Astrocyte (in vitro differentiated cells and primary cell): Measurements from ENCODE around the gene RND2. TPM values are rescaled to one million over a fixed set of nuclear protein-coding genes. Genes with fewer than 3 reads are reported as not detected.

Experiments
- DNase-seq: peaks from one replicate; pipeline ENCODE4 v3.0.0-alpha.2; 2010; ENCODE audit warnings: low read depth
- FAIRE-seq: peaks from 2 replicates; lab custom pipeline; 2011; peaks lifted over from hg19 to GRCh38; lab: Jason Lieb, UNC
- H2AFZ ChIP-seq: 2 replicates; pipeline ENCODE4 v1.6.0; 2012; ENCODE audit warnings: low read depth, low read length, inconsistent platforms
- H3K27ac ChIP-seq: 2 replicates; pipeline ENCODE4 v1.5.1; 2011; ENCODE audit warnings: low read depth, low read length, inconsistent platforms
- H3K27me3 ChIP-seq: 2 replicates; pipeline ENCODE4 v1.6.0; 2011; ENCODE audit warnings: low read length, inconsistent platforms; ENCODE audit not compliant: insufficient read depth
- H3K36me3 ChIP-seq: 2 replicates; pipeline ENCODE4 v1.5.1; 2011; ENCODE audit warnings: low read length, inconsistent platforms; ENCODE audit not compliant: insufficient read depth
- H3K4me1 ChIP-seq: 2 replicates; pipeline ENCODE4 v1.5.1; 2011; ENCODE audit warnings: low read length, inconsistent platforms; ENCODE audit not compliant: insufficient read depth
- H3K4me2 ChIP-seq: 2 replicates; pipeline ENCODE4 v1.6.0; 2012; ENCODE audit warnings: low read length, inconsistent platforms
- H3K4me3 ChIP-seq: 2 replicates; pipeline ENCODE4 v1.5.1; 2011; ENCODE audit warnings: low read depth, mild to moderate bottlenecking, low read length, inconsistent platforms; ENCODE audit not compliant: insufficient read depth
- H3K79me2 ChIP-seq: 2 replicates; pipeline ENCODE4 v1.6.0; 2012; ENCODE audit warnings: mild to moderate bottlenecking, low read length, inconsistent platforms; ENCODE audit not compliant: insufficient read depth
- H3K9ac ChIP-seq: 2 replicates; pipeline ENCODE4 v1.6.0; 2012; ENCODE audit warnings: mild to moderate bottlenecking, low read length, inconsistent platforms
- H3K9me3 ChIP-seq: 2 replicates; pipeline ENCODE4 v1.5.1; 2012; ENCODE audit warnings: low read depth, mild to moderate bottlenecking, low read length, inconsistent platforms; ENCODE audit not compliant: insufficient read depth
- H4K20me1 ChIP-seq: 2 replicates; pipeline ENCODE4 v1.6.0; 2012; ENCODE audit warnings: low read length, inconsistent platforms; ENCODE audit not compliant: insufficient read depth
- H3K27ac Mint-ChIP-seq: one replicate; pipeline ENCODE4 v1.8.0; 2021; ENCODE audit warnings: mild to moderate bottlenecking, mixed read lengths; ENCODE audit not compliant: unreplicated experiment
- H3K27me3 Mint-ChIP-seq: one replicate; pipeline ENCODE4 v1.8.0; 2021; ENCODE audit warnings: low read depth, mixed read lengths; ENCODE audit not compliant: unreplicated experiment
- H3K36me3 Mint-ChIP-seq: one replicate; pipeline ENCODE4 v1.8.0; 2021; ENCODE audit warnings: low read depth, mixed read lengths; ENCODE audit not compliant: unreplicated experiment
- H3K4me1 Mint-ChIP-seq: one replicate; pipeline ENCODE4 v1.8.0; 2021; ENCODE audit warnings: low read depth, mixed read lengths; ENCODE audit not compliant: unreplicated experiment
- H3K4me3 Mint-ChIP-seq: one replicate; pipeline ENCODE4 v1.8.0; 2021; ENCODE audit warnings: mild to moderate bottlenecking, moderate library complexity, mixed read lengths; ENCODE audit not compliant: unreplicated experiment
- H3K9me3 Mint-ChIP-seq: one replicate; pipeline ENCODE4 v1.8.0; 2021; ENCODE audit warnings: mild to moderate bottlenecking, mixed read lengths; ENCODE audit not compliant: unreplicated experiment
- CTCF ChIP-seq: IDR thresholded peaks from 2 replicates; pipeline ENCODE4 v1.5.1; 2011; ENCODE audit warnings: low read depth, mild to moderate bottlenecking, inconsistent platforms, low read length, moderate library complexity; ENCODE audit not compliant: insufficient read depth
- EZH2 ChIP-seq: IDR thresholded peaks from 2 replicates; pipeline ENCODE4 v1.6.1; 2012; ENCODE audit warnings: mild to moderate bottlenecking, low read length, inconsistent platforms; ENCODE audit not compliant: insufficient read depth
- total RNA-seq: library from RNA; stranded (reverse); gene quantifications from 2 replicates; pipeline ENCODE4 v1.2.1, GENCODE V29; 2021

Gene RND2
- total RNA-seq, 1 donor from 2014 or later, result 2.3 TPM

- H3K9me3 ChIP-seq, result no peaks in the 10 kb centered on the region
- FAIRE-seq (no peak), DNase-seq (no peak)
- no peak overlapping the region for H3K4me2 ChIP-seq
- no peak overlapping the region for H3K27ac ChIP-seq
- no peaks in the 10 kb centered on the region for H3K9me3 Mint-ChIP-seq
- H3K27me3 ChIP-seq, result no peaks in the 10 kb centered on the region
- H3K27ac Mint-ChIP-seq, result no peak overlapping the region
- no peaks in the 10 kb centered on the region for H3K36me3 Mint-ChIP-seq
- no peaks in the 10 kb centered on the region for H3K79me2 ChIP-seq
- H3K36me3 ChIP-seq, result no peaks in the 10 kb centered on the region
- H4K20me1 ChIP-seq, result no peaks in the 10 kb centered on the region
- H3K4me1 Mint-ChIP-seq, result no peaks in the 10 kb centered on the region
- no peaks in the 10 kb centered on the region for H3K27me3 Mint-ChIP-seq
- no peak overlapping the region for H3K4me3 Mint-ChIP-seq
- H3K4me1 ChIP-seq, result no peaks in the 10 kb centered on the region
- TF ChIP-seq CTCF, result no peak
- TF ChIP-seq EZH2, result no peak
- no peak overlapping the region for H2AFZ ChIP-seq
- H3K9ac ChIP-seq, result no peak overlapping the region
- no peak overlapping the region for H3K4me3 ChIP-seq
These were observed 31.0 kb downstream of the RND2 start for GRCh38 chr17:43056051-43056450.

GRCh38 chr17:43062984-43063638, 38.1 kb downstream of the RND2 start:
- H3K4me1 ChIP-seq, result no peaks in the 10 kb centered on the region
- no peaks in the 10 kb centered on the region for H4K20me1 ChIP-seq
- no peak overlapping the region for H3K9ac ChIP-seq
- Mint-ChIP-seq H3K9me3 (no peaks in the 10 kb centered on the region), H3K27me3 (no peaks in the 10 kb centered on the region), H3K4me1 (no peaks in the 10 kb centered on the region), H3K27ac (no peak overlapping the region), H3K36me3 (peaks cover 2% of the 10 kb centered on the region), H3K4me3 (no peak overlapping the region)
- H3K4me3 ChIP-seq, result no peak overlapping the region
- no peak overlapping the region for H3K27ac ChIP-seq
- no peaks in the 10 kb centered on the region for H3K9me3 ChIP-seq
- no peaks in the 10 kb centered on the region for H3K79me2 ChIP-seq
- FAIRE-seq (no peak), DNase-seq (no peak)
- H3K4me2 ChIP-seq, result no peak overlapping the region
- H2AFZ ChIP-seq, result no peak overlapping the region
- TF ChIP-seq EZH2, result no peak
- no peak for TF ChIP-seq CTCF
- H3K36me3 ChIP-seq, result no peaks in the 10 kb centered on the region
- no peaks in the 10 kb centered on the region for H3K27me3 ChIP-seq

- Histone ChIP-seq H3K36me3 (no peaks in the 10 kb centered on the region), H3K27ac (no peak overlapping the region), H3K79me2 (no peaks in the 10 kb centered on the region), H3K4me3 (no peak overlapping the region), H3K9ac (no peak overlapping the region), H2AFZ (no peak overlapping the region), H3K4me2 (no peak overlapping the region), H3K9me3 (no peaks in the 10 kb centered on the region), H3K27me3 (no peaks in the 10 kb centered on the region), H3K4me1 (no peaks in the 10 kb centered on the region), H4K20me1 (no peaks in the 10 kb centered on the region)
- FAIRE-seq, result no peak
- DNase-seq, result no peak
- TF ChIP-seq EZH2 (no peak), CTCF (no peak)
- Mint-ChIP-seq H3K9me3 (no peaks in the 10 kb centered on the region), H3K4me1 (peaks cover 5% of the 10 kb centered on the region), H3K27me3 (no peaks in the 10 kb centered on the region), H3K36me3 (peaks cover 5% of the 10 kb centered on the region), H3K27ac (no peak overlapping the region), H3K4me3 (no peak overlapping the region)
These were observed 43.7 kb downstream of the RND2 start for GRCh38 chr17:43068570-43069367.
